MM.1S (cell line): ENCODE results near the gene ACTRT3.

Experiments used
- DNase-seq: peaks from one replicate; pipeline ENCODE4 v3.0.0-alpha.2; 2015
- H2AFZ ChIP-seq: fragments of 300-600 bp; sonication (generic); 2 replicates; pipeline ENCODE4 v1.6.0; 2016; ENCODE audit warnings: antibody characterized with exemption, low read length
- H3F3A ChIP-seq: fragments of 300-600 bp; sonication (generic); 2 replicates; pipeline ENCODE4 v1.6.1; 2016; ENCODE audit warnings: mild to moderate bottlenecking, antibody characterized with exemption, low read length, moderate library complexity, mixed read lengths; ENCODE audit not compliant: insufficient read depth
- H3K27ac ChIP-seq: fragments of 300-600 bp; sonication (generic); 2 replicates; pipeline ENCODE4 v1.5.1; 2016; ENCODE audit warnings: mild to moderate bottlenecking, low read length
- H3K27me3 ChIP-seq: fragments of 300-600 bp; sonication (generic); replicated peaks from 2 replicates; pipeline ENCODE4 v1.6.0; 2016; ENCODE audit warnings: low read length; ENCODE audit not compliant: insufficient read depth
- H3K36me3 ChIP-seq: fragments of 300-600 bp; sonication (generic); replicated peaks from 2 replicates; pipeline ENCODE4 v1.6.1; 2016; ENCODE audit warnings: mild to moderate bottlenecking, low read length, mixed read lengths; ENCODE audit not compliant: insufficient read depth
- H3K4me1 ChIP-seq: fragments of 300-600 bp; sonication (generic); 2 replicates; pipeline ENCODE4 v1.6.1; 2016; ENCODE audit warnings: low read length, mixed read lengths
- H3K4me2 ChIP-seq: fragments of 300-600 bp; sonication (generic); 2 replicates; pipeline ENCODE4 v1.6.0; 2016; ENCODE audit warnings: low read depth, low read length
- H3K4me3 ChIP-seq: fragments of 300-600 bp; sonication (generic); 2 replicates; pipeline ENCODE4 v1.5.1; 2016; ENCODE audit warnings: low read length, mixed read lengths
- H3K79me2 ChIP-seq: fragments of 300-600 bp; sonication (generic); 2 replicates; pipeline ENCODE4 v1.6.1; 2016; ENCODE audit warnings: mixed run types, low read length, mixed read lengths
- H3K9ac ChIP-seq: fragments of 300-600 bp; sonication (generic); 2 replicates; pipeline ENCODE4 v1.6.1; 2016; ENCODE audit warnings: low read length, mixed read lengths
- H3K9me2 ChIP-seq: fragments of 300-600 bp; sonication (generic); replicated peaks from 2 replicates; pipeline ENCODE4 v1.6.1; 2016; ENCODE audit warnings: mild to moderate bottlenecking, low read length, mixed read lengths; ENCODE audit not compliant: insufficient read depth
- H3K9me3 ChIP-seq: fragments of 300-600 bp; sonication (generic); replicated peaks from 2 replicates; pipeline ENCODE4 v1.6.1; 2016; ENCODE audit warnings: mild to moderate bottlenecking, low read length, mixed read lengths; ENCODE audit not compliant: insufficient read depth
- H4K20me1 ChIP-seq: fragments of 300-600 bp; sonication (generic); 2 replicates; pipeline ENCODE4 v1.6.1; 2016; ENCODE audit warnings: mild to moderate bottlenecking, low read length, moderate library complexity, mixed read lengths; ENCODE audit not compliant: insufficient read depth
- EZH2 ChIP-seq: fragments of 300-600 bp; sonication (generic); optimal IDR thresholded peaks from 2 replicates; pipeline ENCODE3; 2017; ENCODE audit warnings: low read depth, mild to moderate bottlenecking, antibody characterized with exemption, low read length, mixed read lengths
- EZH2phosphoT487 ChIP-seq: fragments of 300-600 bp; sonication (generic); IDR thresholded peaks from 2 replicates; pipeline ENCODE4 v1.6.1; 2018; ENCODE audit warnings: antibody characterized with exemption, low read length
- TF ChIP-seq, protein P1 (sequence below): fragments of 300-600 bp; sonication (generic); IDR thresholded peaks from 2 replicates; pipeline ENCODE4 v1.5.1; 2016; ENCODE audit warnings: antibody characterized with exemption, low read length, mixed read lengths

Gene ACTRT3

DNA sequence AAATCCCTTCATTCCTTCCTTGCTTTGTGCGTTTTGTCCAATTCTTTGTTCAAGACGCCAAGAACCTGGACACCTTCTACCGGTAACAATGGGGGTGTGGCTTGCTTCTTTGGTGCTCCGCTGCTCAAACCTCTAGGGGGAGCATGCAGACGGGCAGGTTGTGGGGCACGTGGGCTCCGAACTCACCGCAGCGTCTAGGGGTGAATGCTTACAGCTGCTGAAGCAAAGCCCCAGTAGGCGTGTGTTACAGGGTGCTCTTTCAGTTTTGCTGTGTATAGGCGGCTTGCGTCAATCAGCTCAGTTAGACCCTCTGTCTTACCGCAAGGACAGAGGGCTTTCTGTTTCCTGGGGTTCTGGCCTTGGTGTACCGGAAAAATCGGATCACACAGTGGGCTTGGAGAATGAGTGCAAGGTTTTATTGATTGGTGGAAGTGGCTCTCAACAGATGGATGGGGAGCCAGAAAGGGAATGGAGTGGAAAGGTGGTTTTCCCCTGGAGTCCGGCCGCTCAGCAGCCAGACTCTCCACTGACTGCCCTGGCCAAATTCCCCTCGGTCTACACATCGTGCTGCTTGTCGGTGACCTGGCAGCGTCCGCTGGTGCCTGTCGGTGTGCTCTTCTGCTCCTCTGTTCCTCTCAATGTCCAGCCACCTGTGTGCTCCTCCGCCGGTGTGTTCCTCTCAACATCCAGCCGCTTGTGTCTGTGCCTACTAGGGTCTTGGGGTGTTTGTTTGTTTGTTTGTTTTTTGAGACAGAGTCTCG, 44.6 kb upstream of the ACTRT3 start:
- Histone ChIP-seq H3K27ac (peak overlapping the region; percentile 37; the same call in 1 of the 2 replicates), H2AFZ (peak overlapping the region; percentile 94)
- peak; percentile 98 for DNase-seq

DNA sequence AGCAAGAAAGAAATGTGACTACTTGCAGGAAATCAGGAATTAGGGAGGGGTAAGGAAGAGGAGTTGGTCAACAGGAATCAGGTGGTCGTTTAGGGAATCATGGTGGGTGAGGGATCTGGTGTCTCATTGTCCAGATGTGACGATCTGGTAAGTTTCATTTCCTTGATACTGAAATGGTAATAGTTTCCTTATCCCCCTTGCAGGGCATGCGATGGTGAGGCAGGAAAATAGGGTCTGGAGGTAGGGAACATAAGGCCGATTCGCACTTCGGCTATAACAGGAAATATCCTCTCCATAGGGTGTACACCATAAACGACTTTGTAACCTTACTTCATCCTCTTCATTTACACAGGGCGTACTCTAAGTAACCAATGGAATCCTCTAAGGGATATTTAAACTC, 43.9 kb upstream of the ACTRT3 start:
- Histone ChIP-seq H3K4me2 (peak overlapping the region; percentile 93), H2AFZ (peak overlapping the region; percentile 94), H3K9me3 (0 out of 2 replicates have a peak, but pooled peaks cover 4% of the 10 kb centered on the region), H3K9me2 (no peaks in the 10 kb centered on the region), H3K36me3 (no peaks in the 10 kb centered on the region), H3K4me3 (peak overlapping the region; percentile 66), H3F3A (peaks cover 10% of the 10 kb centered on the region; the same call in 1 of the 2 replicates), H3K27me3 (no peaks in the 10 kb centered on the region), H3K4me1 (no peaks in the 10 kb centered on the region), H3K79me2 (no peaks in the 10 kb centered on the region), H3K9ac (peak overlapping the region; percentile 56; the same call in 1 of the 2 replicates), H3K27ac (peak overlapping the region; percentile 23; the same call in 1 of the 2 replicates), H4K20me1 (no peaks in the 10 kb centered on the region)
- DNase-seq, result no peak
- TF ChIP-seq, protein P1, sequence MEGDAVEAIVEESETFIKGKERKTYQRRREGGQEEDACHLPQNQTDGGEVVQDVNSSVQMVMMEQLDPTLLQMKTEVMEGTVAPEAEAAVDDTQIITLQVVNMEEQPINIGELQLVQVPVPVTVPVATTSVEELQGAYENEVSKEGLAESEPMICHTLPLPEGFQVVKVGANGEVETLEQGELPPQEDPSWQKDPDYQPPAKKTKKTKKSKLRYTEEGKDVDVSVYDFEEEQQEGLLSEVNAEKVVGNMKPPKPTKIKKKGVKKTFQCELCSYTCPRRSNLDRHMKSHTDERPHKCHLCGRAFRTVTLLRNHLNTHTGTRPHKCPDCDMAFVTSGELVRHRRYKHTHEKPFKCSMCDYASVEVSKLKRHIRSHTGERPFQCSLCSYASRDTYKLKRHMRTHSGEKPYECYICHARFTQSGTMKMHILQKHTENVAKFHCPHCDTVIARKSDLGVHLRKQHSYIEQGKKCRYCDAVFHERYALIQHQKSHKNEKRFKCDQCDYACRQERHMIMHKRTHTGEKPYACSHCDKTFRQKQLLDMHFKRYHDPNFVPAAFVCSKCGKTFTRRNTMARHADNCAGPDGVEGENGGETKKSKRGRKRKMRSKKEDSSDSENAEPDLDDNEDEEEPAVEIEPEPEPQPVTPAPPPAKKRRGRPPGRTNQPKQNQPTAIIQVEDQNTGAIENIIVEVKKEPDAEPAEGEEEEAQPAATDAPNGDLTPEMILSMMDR, result no peak
- TF ChIP-seq EZH2phosphoT487, result no peak
- no peak for TF ChIP-seq EZH2

More for the DNA sequence above, 44.6 kb upstream of the ACTRT3 start:
- no peaks in the 10 kb centered on the region for H3K4me1 ChIP-seq
- H4K20me1 ChIP-seq, result no peaks in the 10 kb centered on the region
- peak overlapping the region; percentile 66 for H3K4me3 ChIP-seq
- H3K9me2 ChIP-seq, result no peaks in the 10 kb centered on the region
- 0 out of 2 replicates have a peak, but pooled peaks cover 4% of the 10 kb centered on the region for H3K9me3 ChIP-seq
- peak overlapping the region; percentile 93 for H3K4me2 ChIP-seq
- no peaks in the 10 kb centered on the region for H3K79me2 ChIP-seq
- TF ChIP-seq EZH2phosphoT487, result no peak
- TF ChIP-seq, protein P1, result peak; percentile 92
- no peaks in the 10 kb centered on the region for H3K27me3 ChIP-seq
- peak overlapping the region; percentile 19; the same call in 1 of the 2 replicates for H3K9ac ChIP-seq
- H3F3A ChIP-seq, result peaks cover 10% of the 10 kb centered on the region; the same call in 1 of the 2 replicates
- no peaks in the 10 kb centered on the region for H3K36me3 ChIP-seq

DNA sequence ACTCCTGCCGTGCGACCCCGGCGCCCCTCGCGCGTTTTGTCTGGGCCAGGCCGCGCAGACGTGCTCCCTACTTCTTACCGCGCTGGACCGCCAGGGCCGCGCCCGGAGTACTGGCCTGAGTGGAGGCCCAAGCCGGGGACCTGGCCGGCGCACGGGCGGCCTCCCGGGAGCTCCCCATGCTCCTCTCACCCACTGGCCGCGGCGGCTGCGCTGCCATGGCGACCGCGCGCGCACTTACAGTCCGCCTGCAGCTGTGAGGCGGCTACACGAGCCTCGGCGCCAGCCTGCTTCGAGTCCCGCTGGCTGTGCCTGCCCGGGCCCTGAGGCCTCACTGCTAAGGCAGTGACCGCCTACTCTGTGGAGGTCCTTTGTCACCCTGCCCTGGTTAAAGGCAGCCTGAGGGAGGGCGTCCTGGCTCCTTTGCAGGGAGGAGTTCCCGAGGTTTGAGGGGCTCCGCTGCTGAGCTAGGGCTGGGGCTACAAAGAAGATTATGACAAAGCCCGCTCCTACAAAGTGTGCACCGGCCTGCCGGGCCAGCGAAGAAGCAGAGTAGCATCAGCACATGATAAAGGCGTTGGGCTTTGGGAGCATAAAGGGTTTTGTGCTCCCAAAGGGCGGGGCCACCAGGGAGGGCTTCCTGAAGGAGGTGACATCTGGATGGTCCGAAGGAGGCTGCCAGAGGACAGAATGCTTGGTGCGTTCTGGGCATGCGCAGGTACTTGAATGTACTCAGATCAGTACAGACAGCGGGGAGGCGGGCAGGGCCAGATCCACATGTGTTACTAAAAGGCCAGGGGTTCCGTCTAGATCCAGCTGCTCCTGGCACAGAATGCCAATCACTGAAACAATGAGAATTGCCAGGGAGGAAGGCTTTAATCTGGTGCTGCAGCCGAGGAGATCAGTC, 43.2 kb upstream of the ACTRT3 start, which contains the start of the genes LRRC34 and LRRIQ4:
Gene LRRC34, minus strand, starts transcription at position 573 of the 904 bp plus-strand sequence. Its CDS starts 356 bp downstream, at position 217.
Gene LRRIQ4, plus strand, starts transcription at position 539 of the 904 bp plus-strand sequence. CDS start 9,052 bp downstream, outside the sequence.
- Histone ChIP-seq H3K79me2 (no peaks in the 10 kb centered on the region), H3K27me3 (no peaks in the 10 kb centered on the region), H3K36me3 (no peaks in the 10 kb centered on the region), H3K9me3 (0 out of 2 replicates have a peak, but pooled peaks cover 4% of the 10 kb centered on the region), H3K9me2 (no peaks in the 10 kb centered on the region), H3K9ac (peak within 1 kb of the TSS; percentile 56), H3K27ac (peak within 1 kb of the TSS; percentile 23; the same call in 1 of the 2 replicates), H2AFZ (peak within 1 kb of the TSS; percentile 94), H3F3A (peaks cover 10% of the 10 kb centered on the region; the same call in 1 of the 2 replicates), H3K4me1 (no peaks in the 10 kb centered on the region), H4K20me1 (no peaks in the 10 kb centered on the region), H3K4me2 (peak within 1 kb of the TSS; percentile 93), H3K4me3 (peak within 1 kb of the TSS; percentile 66)
- peak; percentile 93 for DNase-seq
- TF ChIP-seq, protein P1, result no peak
- no peak for TF ChIP-seq EZH2
- no peak for TF ChIP-seq EZH2phosphoT487
